ENCODE results near the gene INPP5K. TPM values are rescaled to one million over a fixed set of nuclear protein-coding genes. Genes with fewer than 3 reads are reported as not detected.

Gene INPP5K
- total and polyA plus RNA-seq, 2 of the 4 experiments (the other 2 are of a cell fraction) = 14.9 to 17.4 TPM

GRCh38 chr17:1446201-1446600, 70.2 kb downstream of the INPP5K start:
- no peak overlapping the region for H4K91ac ChIP-seq (ENCODE audit: insufficient read depth, low read depth, low read length)
- no peaks in the 10 kb centered on the region for H3K27me3 ChIP-seq (ENCODE audit: control insufficient read depth, insufficient read depth, low read length)
- no peak overlapping the region for H4K5ac ChIP-seq (ENCODE audit: low read depth, low read length)
- no peak overlapping the region for H3K18ac ChIP-seq (ENCODE audit: low read depth, low read length)
- no peak overlapping the region for H3K56ac ChIP-seq (ENCODE audit: extremely low read depth, insufficient read depth, low read length)
- no peak overlapping the region for H3K4ac ChIP-seq (ENCODE audit: low read depth, low read length)
- no peak overlapping the region for H2AFZ ChIP-seq (replicated peaks; ENCODE audit: low read length, poor library complexity)
- peaks cover 19% of the 10 kb centered on the region; the same call in 1 of the 2 replicates for H3K9me1 ChIP-seq (ENCODE audit: insufficient read depth, low read length)
- 0 out of 2 replicates have a peak, but pooled peaks cover 2% of the 10 kb centered on the region for H3K4me1 ChIP-seq (ENCODE audit: control insufficient read depth, insufficient read depth, low read length)
- no peak overlapping the region for H2BK20ac ChIP-seq (ENCODE audit: low read depth, low read length)
- POLR2A ChIA-PET (ENCODE audit: unreplicated experiment) = interaction anchor here (0.6 kb wide), 1 partner anchor 11 kb away, joined by 8 read pairs; no protein-coding TSS in a partner anchor
- H3K27ac ChIP-seq (ENCODE audit: insufficient read depth, low read length) = no peak overlapping the region
- no peak overlapping the region for H3K4me3 ChIP-seq (ENCODE audit: insufficient read depth, low read depth, low read length)
- peaks cover 88% of the 10 kb centered on the region for H4K20me1 ChIP-seq (ENCODE audit: insufficient read depth, low read length)
- no peak overlapping the region for H2BK15ac ChIP-seq (ENCODE audit: low read depth, low read length)
- intact Hi-C loops (cut with micrococcal nuclease) = no loop called here
- no peak overlapping the region for H3K4me2 ChIP-seq (ENCODE audit: low read depth, low read length)
- H2AK5ac ChIP-seq (ENCODE audit: low read depth, low read length) = no peak overlapping the region
- H3K9me3 ChIP-seq (ENCODE audit: control insufficient read depth, insufficient read depth, low read length) = no peaks in the 10 kb centered on the region
- H2AK9ac ChIP-seq (replicated peaks; ENCODE audit: low read depth, low read length, poor library complexity) = no peak overlapping the region
- ATAC-seq (ENCODE audit: low read depth) (no peak), DNase-seq (no peak)
- peaks cover 14% of the 10 kb centered on the region for H3K36me3 ChIP-seq (ENCODE audit: control insufficient read depth, insufficient read depth, low read length)
- dilution Hi-C loops (cut with HindIII; ENCODE audit: low sequenced_read_pairs, unreplicated experiment) = no loop called here
- H3K79me1 ChIP-seq (ENCODE audit: low read depth in 1 of 2, low read length in 2 of 2) = peaks cover 0 to 44% of the 10 kb centered on the region in 2 experiments; a peak in 3 of 4 replicates
- H2BK120ac ChIP-seq (ENCODE audit: low read depth, low read length) = no peak overlapping the region
- 100% methylated on average over 1 of the region's 12 CpGs; no CpG with 5 or more reads in 1 of the 2 experiments for WGBS, 2 experiments (ENCODE audit: extremely low coverage in 2 of 2, insufficient read length in 1 of 2)
- BruUV-seq (replicated peaks) = no TSS peak
- TF ChIP-seq FOS (IDR thresholded peaks at IDR 0.05; ENCODE audit: low read depth, low read length) = no peak
- TF ChIP-seq CHD1 (IDR thresholded peaks at IDR 0.05; ENCODE audit: low read depth, low read length) = no peak
- TF ChIP-seq, protein P1, sequence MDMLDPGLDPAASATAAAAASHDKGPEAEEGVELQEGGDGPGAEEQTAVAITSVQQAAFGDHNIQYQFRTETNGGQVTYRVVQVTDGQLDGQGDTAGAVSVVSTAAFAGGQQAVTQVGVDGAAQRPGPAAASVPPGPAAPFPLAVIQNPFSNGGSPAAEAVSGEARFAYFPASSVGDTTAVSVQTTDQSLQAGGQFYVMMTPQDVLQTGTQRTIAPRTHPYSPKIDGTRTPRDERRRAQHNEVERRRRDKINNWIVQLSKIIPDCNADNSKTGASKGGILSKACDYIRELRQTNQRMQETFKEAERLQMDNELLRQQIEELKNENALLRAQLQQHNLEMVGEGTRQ (IDR thresholded peaks at IDR 0.05; ENCODE audit: low read depth, low read length) = no peak
- no peak for TF ChIP-seq ELK1 (IDR thresholded peaks at IDR 0.05; ENCODE audit: borderline replicate concordance, low read depth, low read length)
- no peak for TF ChIP-seq MAZ (IDR thresholded peaks at IDR 0.05; ENCODE audit: borderline replicate concordance, low read depth, low read length)
- no peak for TF ChIP-seq RAD21 (IDR thresholded peaks at IDR 0.05; ENCODE audit: low read length)
- TF ChIP-seq CEBPB (IDR thresholded peaks at IDR 0.05; ENCODE audit: low read depth, low read length) = no peak
- TF ChIP-seq, protein P2, sequence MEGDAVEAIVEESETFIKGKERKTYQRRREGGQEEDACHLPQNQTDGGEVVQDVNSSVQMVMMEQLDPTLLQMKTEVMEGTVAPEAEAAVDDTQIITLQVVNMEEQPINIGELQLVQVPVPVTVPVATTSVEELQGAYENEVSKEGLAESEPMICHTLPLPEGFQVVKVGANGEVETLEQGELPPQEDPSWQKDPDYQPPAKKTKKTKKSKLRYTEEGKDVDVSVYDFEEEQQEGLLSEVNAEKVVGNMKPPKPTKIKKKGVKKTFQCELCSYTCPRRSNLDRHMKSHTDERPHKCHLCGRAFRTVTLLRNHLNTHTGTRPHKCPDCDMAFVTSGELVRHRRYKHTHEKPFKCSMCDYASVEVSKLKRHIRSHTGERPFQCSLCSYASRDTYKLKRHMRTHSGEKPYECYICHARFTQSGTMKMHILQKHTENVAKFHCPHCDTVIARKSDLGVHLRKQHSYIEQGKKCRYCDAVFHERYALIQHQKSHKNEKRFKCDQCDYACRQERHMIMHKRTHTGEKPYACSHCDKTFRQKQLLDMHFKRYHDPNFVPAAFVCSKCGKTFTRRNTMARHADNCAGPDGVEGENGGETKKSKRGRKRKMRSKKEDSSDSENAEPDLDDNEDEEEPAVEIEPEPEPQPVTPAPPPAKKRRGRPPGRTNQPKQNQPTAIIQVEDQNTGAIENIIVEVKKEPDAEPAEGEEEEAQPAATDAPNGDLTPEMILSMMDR (conservative IDR thresholded peaks at IDR 0.05; ENCODE audit: low read depth, low read length) = no peak
- TF ChIP-seq SMC3 (IDR thresholded peaks at IDR 0.05; ENCODE audit: low read depth, low read length) = no peak
- no peak for TF ChIP-seq RCOR1 (IDR thresholded peaks at IDR 0.05; ENCODE audit: insufficient replicate concordance, low read length)
- no peak for TF ChIP-seq NFE2L2 (IDR thresholded peaks at IDR 0.05; ENCODE audit: low read depth, low read length)
- TF ChIP-seq BHLHE40 (IDR thresholded peaks at IDR 0.05; ENCODE audit: low read depth, low read length) = no peak
- no peak overlapping the region for H2BK5ac ChIP-seq (ENCODE audit: low read depth, low read length, poor library complexity, severe bottlenecking)
- H3K9ac ChIP-seq (ENCODE audit: low read depth, low read length) = no peak overlapping the region
- no peak overlapping the region for H3K14ac ChIP-seq (replicated peaks; ENCODE audit: low read depth, low read length)
- H4K8ac ChIP-seq (ENCODE audit: low read depth in 2 of 2, low read length in 2 of 2) = no peak overlapping the region
- in situ Hi-C loops (cut with MboI; ENCODE audit: low sequenced_read_pairs) = no loop called here
- CTCF ChIA-PET = interaction anchor here (0.6 kb wide), 1 partner anchor 12 kb away, joined by 4 read pairs; no protein-coding TSS in a partner anchor
- H3K23ac ChIP-seq (ENCODE audit: low read depth, low read length) = no peak overlapping the region

Data from IMR-90 (cell line).